Occipital lobe (tissue), 2 donors: ENCODE results near the gene CD58. TPM values are rescaled to one million over a fixed set of nuclear protein-coding genes. Genes with fewer than 3 reads are reported as not detected.

Experiments used
- DNase-seq: peaks from one replicate; lab custom pipeline; 2025; lab: John Stamatoyannopoulos, UW
- total RNA-seq: library from RNA; depleted of rRNA; stranded (reverse); fragments of >200 nt; gene quantifications from one replicate; pipeline ENCODE4 v1.2.3, GENCODE V29; 2014

Gene CD58
- total RNA-seq, 1 donor from 2014 or later, result 7.3 TPM

DNA sequence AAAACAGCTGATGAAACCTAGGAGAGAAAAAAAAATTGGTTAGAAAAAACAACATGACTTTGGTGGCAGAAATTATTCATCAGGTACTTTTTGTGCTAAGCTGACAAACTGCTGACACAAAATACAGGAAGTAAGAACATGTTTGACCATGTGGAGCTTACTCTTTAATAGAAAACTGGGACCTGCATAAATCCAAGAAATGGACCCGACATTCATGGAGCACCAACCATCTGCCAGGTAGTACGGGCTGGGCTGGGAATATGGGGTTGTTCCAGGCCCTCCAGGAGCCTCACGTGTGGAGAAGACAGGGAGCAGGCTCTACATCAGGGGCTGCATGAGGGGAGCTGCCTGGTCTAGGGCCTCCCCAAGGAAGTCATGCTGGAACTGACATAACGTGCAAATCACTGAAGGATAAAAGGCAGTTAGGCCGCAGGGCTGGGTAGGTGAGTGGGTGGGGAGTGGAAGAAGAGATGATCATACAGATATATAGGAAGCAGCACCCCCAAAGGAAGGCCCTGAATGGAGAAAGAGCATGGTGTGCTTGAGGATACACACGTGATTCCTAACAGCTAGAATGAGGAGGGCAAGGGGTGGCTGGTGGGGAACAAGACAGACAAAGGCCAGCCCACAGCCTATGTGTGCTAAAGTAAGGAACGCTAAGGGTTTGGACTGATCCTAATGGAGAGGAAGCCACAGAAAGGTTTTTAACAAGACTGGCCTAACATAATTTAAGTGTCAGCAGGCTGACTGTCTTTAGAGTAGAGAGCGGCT, 26.1 kb downstream of the CD58 start:
- DNase-seq, result no peak

DNA sequence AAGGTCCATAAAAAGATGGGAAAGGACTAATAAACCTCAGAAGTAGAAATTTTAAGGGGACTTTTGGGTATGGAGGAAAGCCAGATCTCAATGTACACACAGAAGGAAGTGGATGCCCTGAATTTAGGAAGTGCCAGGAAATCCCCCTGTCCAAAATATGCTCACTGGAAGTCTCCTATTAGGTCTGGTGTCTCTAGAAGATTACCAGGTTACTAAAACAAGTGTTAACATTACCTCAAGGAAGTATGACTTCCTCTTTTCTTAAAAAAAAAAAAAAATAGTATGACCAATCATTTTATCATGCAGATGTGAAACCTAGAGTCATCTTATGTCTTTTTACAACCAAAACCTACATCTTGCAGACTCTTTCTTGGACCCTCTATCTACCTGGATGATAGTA, 30.7 kb downstream of the CD58 start:
- DNase-seq, result no peak

DNA sequence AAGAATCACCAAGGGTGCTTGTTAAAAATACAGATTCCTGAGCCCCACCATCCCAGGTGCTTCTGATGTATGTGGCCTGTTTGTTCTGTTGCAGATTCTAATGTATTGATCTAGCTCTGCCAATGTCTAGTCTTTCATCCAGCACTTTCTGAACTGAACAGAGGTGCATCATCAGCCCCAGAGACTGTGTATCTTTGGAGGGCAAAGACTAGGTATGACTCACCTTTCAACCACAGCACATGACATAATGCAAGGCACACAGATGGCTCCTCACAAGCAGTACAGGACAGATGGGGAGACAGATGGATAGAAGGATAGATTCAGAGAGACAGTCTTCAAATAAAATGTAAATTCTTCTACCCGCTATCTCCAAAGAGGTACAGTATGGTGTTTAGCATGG, 32.3 kb downstream of the CD58 start:
- DNase-seq, result no peak

DNA sequence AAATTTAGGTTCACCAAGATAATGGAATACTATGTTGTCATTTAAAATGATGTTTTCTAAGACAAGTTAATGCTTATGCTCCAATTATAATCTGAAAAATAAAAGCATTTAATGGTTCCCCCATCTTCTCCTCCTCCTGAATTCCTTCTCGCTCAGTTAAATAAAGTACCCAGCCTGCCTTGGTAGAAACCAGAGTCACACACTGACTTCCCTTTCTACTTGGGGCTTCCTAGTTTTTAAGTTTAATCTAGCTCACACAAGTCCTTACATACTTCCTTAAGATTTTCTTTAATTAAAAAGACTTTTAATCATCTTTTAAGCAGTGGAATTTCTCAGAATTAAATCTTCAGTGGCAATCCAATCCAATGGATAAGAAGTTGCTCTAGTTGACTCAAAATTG, 32.9 kb downstream of the CD58 start:
- DNase-seq, result no peak

DNA sequence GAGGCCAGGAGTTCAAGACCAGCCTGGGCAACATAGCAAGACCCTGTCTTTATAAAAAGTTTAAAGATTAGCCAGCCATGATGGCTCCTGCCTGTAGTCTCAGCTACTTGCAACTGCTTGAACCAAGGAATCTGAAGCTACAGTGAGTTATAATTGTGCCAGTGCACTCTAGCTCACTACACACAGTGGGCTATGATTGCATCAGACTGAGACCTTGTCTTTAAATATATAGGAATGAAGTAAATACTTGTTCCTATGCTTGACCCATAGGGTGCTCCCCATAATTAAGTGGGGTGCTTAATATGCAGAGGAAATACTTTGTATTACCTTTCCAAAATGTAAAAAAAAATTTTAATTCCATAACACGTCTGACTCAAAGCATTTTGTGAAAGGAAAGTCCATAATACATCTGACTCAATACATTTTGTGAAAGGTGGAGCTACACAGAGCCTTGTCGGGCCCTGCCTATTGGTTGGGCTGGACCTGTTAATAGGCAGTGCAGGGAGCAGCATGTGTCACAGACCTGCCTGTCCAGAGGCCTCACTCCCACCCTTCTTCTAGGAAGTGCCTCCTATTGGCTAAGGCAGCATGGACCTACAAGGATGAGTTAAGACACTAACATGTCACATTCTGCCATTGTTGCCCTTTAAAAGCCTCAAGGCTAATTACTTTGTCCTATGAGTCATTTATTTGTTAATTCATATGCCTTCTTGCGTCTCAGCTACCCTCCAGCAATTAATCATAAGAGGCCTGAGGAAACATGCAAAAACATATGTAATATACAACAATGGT, 33.6 kb downstream of the CD58 start:
- no peak for DNase-seq

DNA sequence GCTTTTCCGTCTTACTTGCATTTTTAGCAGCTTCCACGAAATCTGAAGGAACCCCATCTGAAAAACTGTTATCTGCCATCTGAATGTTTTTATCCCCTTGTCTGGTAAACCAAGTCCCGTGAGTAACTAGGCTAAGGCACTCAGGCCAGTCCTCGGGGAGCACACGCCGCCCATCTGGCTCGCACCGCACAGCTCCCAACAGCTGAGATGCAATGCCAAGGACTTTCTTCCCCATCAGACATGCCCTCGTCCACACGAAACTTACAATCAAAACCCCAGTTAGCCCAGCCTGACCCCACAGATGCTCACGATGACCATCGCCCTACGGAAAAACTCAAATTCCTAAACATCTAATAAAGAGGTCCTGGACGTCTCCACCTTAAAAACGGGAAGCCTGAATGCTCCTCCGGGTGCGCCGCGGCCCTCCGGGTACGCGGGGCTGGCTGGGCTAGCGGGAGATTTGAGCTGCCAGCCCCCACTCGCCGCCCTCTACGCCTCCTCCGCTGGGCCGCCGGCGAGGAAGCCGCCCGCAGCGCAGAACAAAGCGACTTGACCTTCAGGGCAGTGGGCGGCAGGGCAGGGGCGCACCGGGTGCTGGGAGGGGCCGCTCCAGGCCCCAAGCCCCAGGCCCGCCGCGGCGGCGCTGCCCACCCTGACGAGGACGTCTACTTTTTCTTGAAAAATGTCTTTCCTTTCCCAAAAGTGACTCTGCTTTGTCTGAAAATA, 36.6 kb downstream of the CD58 start:
- DNase-seq, result no peak

DNA sequence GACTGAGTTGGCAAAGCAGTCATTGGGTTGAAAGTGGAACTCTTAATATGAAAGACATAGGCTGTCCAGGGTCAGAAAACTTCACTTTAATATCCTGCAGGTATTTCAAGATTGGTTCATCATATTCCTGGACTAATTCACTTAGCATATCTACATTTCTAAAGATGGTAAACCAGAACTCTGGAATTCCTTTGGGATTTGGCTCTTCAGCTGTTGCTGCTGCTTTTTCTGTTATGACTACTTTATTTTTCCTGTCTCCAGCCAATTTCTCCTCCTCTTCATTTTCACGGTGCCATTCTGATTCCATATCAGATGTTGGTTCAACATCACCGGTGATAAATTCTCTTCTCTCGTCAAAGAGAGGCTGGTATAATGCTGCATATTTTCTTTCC, 37.4 kb downstream of the CD58 start:
- DNase-seq, result no peak

DNA sequence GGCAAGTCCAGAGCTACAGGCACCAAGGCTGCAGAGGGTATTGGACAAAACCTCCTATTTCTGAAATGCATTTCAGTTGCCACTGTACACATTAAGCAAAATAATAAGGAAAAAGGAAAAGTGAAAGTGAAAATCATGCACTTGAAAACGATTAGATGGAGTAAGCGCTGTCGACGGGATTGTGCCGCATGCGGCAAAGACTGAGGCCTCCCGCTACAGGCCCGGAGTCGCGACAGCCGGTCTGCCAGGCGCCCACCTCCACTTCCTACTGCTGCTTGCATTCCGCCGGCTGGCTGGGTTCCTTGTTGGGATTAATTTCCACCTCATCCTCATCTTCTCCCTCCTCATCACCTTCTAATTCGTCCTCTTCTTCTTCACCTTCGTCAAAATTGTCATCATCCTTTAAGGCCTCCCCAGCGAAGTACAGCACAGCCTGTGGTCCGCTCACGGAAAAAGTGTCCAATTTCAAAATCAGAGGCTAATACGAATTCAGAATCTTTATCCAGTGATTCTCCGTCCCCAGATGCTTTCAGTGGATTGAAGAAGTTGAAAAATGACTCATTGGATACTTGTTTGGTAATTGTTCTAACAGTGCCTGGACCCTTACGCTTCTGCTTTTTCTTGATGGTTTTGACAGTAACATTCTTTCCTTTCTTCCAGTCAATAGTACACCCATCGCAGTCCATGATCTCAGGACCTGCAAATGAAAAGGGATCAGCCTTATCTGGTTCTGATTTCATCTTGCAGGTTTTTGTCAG, 38.0 kb downstream of the CD58 start:
- no peak for DNase-seq

DNA sequence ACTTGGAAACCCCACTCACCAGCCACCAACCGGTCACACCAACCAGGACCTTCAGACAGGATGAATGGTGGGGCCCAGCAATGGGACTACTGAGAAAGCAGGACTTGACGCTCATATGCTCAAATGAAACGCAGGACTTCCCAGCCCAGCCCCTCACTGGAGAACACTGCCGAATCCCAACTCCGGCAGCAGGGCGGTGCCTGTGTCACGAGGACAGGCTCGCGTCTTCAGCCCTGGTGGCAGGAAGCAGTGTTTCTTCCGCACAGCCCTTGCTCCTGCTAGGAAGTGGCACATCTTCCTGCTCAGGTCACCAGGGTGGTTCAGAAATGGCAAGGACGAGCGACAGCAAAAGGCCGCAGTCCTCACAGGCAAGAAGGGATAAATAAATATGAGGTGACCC, 38.9 kb downstream of the CD58 start:
- DNase-seq, result no peak

DNA sequence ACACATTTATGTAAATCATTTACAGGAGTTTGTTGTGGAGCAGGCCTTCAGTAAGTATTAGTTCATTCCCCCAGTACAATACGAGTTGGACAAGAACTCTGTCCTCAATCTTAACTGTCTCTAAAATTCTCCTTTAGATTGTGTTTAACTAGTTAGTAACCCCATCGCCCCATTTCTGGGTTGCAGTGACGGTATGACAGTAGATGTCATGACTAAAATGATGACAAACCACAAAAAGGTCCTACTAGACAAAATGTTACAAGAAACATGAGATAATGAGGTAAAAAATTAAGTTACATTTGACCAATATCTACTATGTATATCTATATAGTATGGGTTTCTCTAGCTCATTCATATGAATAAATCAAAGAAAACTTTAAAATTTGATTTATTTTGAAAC, 41.1 kb downstream of the CD58 start:
- DNase-seq, result no peak

DNA sequence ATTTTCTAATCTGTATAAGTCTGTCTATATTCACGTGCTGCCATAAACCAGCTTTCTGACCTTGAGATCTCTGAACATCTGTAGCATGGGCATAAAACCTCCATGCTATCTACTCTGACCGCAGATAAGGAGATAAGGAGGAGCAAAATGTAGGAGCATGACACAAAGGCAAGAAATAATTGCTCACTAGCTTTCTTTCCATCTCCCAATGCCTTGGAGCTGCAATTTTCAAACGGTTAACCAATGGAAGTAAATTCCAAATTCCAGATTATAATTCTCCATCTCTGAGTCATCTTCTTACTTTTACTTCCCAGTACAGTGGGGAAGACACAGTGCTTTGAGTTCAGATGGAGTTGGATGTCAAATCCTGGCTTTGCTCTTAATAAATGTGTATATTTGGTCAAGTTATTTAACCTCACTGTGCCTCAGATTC, 41.6 kb downstream of the CD58 start:
- no peak for DNase-seq

DNA sequence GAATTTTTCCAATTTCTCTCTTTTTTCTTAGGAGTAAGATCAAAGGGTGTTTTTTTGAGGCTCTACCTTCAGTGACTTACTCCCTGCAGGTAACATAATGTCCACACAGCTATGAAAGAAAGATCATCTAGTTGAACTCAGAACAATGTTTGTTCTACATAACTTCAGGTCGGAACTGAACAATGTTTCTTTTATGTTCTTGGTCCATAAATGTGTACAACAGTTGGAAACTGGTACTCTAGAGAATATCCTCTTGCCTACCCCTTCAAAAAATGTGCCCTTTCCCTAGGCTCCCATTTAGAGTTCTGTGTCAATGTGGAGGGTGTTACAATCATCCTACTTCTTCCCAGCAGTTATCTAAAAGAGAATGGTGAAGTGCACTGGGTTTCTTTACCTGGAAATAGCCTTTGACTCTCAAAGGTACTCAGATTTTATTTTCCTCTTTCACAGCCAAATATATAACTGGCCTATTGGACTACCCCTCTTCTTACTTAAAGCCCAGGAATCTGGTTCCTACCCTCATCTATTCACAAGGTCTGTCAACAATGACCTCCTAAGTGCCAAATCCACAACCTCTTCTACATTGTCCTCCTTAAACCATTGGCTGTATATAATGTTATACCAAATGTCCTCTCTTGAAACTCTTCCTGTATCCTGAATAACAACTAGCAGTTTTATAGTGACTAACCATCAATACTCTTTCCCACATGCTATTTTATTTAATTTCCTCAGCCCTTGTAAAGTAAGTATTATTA, 42.3 kb downstream of the CD58 start:
- no peak for DNase-seq

DNA sequence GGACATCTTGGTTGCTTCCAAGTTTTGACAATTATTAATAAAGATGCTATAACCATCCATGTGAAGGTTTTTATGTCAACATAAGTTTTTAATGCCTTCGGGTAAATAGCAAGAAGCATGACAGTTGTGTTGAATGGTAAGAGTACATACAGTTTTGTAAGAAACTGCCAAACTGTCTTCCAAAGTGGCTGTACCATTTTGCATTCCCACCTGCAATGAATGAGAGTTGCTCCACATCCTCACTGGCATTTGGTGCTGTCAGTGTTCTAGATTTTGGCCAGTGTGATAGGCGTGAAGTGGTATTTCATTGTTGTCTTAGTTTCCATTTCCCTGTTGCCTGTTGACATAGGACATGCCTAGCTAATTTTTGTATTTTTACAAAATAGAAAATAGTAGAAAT, 45.4 kb downstream of the CD58 start:
- DNase-seq, result no peak

DNA sequence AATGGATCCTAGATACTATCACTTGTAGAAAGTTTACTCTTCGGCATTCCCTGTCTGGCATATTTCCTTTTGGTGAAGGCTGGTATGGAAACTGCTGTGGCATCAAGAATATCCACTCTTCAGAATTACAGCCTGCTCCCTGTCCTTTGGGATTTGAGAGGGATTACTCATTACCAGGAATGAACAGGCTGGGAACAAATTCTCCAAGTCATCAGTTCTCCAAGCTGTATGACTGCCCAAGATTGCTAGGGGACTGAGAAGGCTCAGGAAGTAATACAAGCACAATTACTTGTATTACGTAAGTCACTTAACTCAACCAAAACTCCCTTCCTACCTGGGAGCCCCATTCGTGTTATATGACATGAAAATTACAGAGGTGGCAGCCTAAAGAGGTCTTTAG, 49.6 kb downstream of the CD58 start:
- DNase-seq, result no peak

DNA sequence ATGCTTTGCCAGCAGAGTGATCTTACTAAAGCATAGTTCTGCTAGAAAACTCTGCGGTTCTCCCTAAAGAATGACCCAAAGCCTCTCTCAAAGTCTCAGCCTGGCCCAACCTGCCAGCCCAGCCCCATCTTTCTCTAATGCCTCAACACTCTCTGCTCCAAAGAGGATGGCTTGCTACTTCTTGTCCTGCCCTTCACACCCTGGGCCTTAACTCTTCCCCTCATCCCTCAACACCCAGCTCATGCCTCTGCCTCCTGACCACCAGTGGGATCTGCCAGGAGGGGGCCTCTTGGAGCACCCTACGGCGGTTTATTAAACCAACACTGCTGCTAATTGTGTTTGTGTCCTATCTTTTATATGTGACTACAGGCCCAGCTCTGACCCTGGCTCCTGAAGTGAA, 52.4 kb downstream of the CD58 start:
- DNase-seq, result no peak

DNA sequence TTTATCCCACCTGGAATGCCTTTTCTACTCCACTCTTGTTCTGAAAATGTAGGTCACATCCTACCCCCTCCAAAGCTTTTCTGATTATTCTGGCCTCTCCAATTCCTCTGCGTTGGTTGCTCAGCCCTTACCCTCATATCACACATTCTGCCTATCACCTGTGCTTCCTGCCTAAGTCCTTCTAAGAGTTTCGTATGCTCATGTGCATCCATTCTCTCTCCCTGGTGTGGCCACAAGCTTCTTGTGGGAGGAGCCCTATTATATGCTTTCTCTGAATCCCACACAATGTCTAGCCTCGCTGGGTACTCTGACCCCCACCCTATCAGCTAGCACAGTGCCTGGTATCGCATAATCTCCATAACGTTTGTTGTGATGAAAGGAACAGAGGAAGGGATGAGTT, 54.2 kb downstream of the CD58 start:
- DNase-seq, result no peak

DNA sequence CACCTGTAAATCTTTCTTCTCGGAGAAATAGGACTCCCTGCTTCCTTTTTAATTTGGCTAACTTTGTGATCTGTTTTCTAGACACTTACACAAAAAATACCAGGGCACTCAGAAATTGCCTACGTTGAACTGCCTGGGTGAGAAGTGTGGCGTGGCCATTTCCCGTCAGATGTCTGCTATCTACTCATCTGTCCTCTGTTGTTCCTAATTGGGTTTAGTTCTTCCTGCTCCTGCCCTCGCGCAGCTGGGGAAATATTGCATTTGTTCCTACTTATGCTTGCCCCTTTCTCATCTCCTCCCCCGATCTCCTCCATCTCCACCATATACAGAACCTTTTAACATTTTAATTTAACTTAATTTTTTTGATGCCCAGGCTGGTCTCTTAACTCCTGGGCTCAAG, 55.1 kb downstream of the CD58 start:
- DNase-seq, result no peak

DNA sequence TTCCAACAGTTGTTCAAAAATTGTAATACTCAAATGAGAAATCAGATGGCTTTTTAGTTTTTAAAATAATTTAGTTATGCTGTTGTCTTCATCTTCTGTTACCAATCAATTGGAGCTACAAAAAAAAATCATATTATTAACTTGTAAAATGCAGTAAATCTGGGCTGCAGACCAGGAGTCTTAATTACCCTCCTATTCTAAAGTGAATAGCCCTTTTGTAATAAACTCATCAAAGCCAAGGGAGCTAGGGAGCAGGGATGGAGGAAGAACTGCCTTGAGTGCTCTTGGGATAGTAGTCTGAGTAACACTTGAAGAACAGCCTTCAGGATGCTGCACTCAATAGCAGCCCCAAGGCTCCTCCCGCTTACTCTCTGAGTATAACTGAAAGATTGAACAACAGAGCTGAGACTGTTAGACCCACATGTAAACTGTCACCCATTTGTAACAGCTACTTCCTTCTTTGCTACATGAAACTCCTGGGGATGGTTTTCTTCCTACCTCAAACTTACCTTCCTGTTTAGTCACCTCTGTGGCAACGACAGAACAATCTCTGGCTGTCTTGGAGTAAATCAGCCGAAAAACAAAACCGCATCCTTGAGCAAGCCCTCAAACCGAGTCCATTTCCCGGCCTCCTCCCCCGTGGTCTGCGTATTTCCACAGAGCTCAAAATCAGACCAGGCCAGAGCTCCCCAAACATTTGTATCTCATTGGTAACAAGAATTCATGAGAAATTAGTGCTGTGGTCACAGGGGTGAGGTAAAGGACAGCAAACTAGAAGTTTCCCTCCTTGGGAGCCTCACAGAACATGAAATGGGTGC, 55.9 kb downstream of the CD58 start:
- DNase-seq, result no peak

DNA sequence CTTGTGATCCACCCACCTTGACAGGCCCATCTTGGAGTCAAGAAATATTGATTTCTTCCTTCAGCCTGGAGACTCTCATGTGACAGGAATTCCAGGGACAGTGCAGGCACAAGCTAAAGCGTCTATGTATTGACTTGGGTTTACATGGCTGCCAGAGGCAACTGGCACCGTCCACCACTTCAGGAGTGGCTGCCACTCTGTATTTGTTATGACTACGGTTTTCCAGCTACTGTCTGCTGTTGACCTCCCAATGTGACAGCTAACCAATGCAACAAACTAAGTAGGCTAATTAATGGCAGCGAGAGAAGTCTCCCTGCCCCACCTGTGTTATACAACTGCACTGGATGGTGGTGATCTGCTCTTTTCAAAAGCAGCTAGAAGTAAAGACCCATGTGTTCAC, 56.9 kb downstream of the CD58 start:
- no peak for DNase-seq

DNA sequence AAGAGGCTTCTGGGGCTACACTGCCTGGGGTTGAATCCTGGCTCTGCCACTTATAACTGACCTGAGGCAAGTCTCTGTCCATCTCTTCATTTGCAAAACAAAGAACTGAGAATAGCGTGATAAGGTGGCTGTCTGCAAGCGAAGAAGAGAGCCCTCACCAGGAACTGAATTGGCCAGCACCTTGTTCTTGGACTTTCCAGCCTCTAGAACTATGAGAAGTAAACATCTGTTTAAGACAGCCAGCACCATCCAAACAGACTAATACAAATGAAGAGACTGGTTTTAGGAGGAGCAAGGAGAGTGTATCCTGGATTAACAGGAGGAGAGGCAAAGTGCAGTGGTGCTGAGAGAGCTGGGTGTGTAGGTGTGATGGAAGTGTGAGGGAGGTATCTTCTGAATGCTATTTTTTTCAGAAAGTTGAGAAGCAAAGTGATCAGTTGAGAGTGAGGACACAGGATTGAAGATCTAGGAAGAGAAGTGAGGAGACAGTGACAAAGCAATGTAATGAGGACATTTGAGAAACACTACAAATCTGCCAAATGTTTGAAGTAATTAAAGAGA, 59.3 kb downstream of the CD58 start:
- no peak for DNase-seq
